HepG2 (cell line): ENCODE data around the gene POLR1D. TPM values are rescaled to one million over a fixed set of nuclear protein-coding genes. Genes with fewer than 3 reads are reported as not detected.

Source experiments
- ATAC-seq: fragments of 200-7000 bp; cut with Tn5 transposase; 3 replicates; pipeline ENCODE4 v1.9.1; 2020; ENCODE audit warnings: mild to moderate bottlenecking, moderate library complexity
- BruUV-seq: library from RNA; stranded (reverse); fragments of 400-500 nt; replicated peaks from 2 replicates; lab custom pipeline; 2021; lab: Mats Ljungman, UMichigan
- CTCF ChIA-PET: fragments of 300-600 bp; formaldehyde crosslinking; extraction: SDS; loops from one replicate; lab custom pipeline; 2021; ENCODE audit warnings: low total read pairs, inconsistent platforms, low intra/inter-chr PET ratio; lab: Yijun Ruan, JAX
- POLR2A ChIA-PET: fragments of 350-600 bp; sonication (Branson Sonifier 250); formaldehyde crosslinking; loops from one replicate; lab custom pipeline; 2020; ENCODE audit warnings: antibody characterized with exemption, inconsistent platforms; lab: Yijun Ruan, JAX
- DNase-seq: peaks from one replicate; pipeline ENCODE4 v3.0.0-alpha.2; 2015; ENCODE audit warnings: low spot score
- FAIRE-seq: peaks from 3 replicates; lab custom pipeline; 2011; peaks lifted over from hg19 to GRCh38; lab: Jason Lieb, UNC
- H2AFZ ChIP-seq: one replicate; pipeline ENCODE4 v1.6.1; 2011; ENCODE audit warnings: low read length, inconsistent platforms
- H3K27ac ChIP-seq: fragments of 300-600 bp; 3 replicates; pipeline ENCODE4 v1.8.0; 2011; ENCODE audit warnings: mixed run types, mild to moderate bottlenecking, mixed read lengths, low read length, inconsistent platforms; ENCODE audit not compliant: insufficient read depth; ENCODE audit errors: extremely low read length
- H3K27me3 ChIP-seq, 2 experiments: fragments of 200-600 bp in 1 of 2; 2 replicates in 1 of 2; 3 replicates in 1 of 2; pipeline versions ENCODE4 v1.6.0 to v1.8.0; 2011; ENCODE audit warnings: low read length in 2 of 2, mild to moderate bottlenecking in 2 of 2, moderate library complexity in 2 of 2, inconsistent platforms in 1 of 2; ENCODE audit not compliant: insufficient read depth in 2 of 2, control insufficient read depth in 1 of 2
- H3K36me3 ChIP-seq, 2 experiments: fragments of 200-600 bp in 1 of 2; replicated peaks in 1 of 2; 2 replicates in 1 of 2; 3 replicates in 1 of 2; pipeline versions ENCODE4 v1.5.1 to v1.8.0; 2011; ENCODE audit warnings: low read length in 2 of 2, inconsistent platforms in 1 of 2; ENCODE audit not compliant: insufficient read depth in 2 of 2, control insufficient read depth in 1 of 2
- H3K4me1 ChIP-seq: 2 replicates; pipeline ENCODE4 v1.5.1; 2012; ENCODE audit warnings: low read length, inconsistent platforms; ENCODE audit not compliant: insufficient read depth
- H3K4me2 ChIP-seq: 2 replicates; pipeline ENCODE4 v1.6.0; 2011; ENCODE audit warnings: low read depth, low read length, inconsistent platforms
- H3K4me3 ChIP-seq, 3 experiments: fragments of 200-600 bp in 1 of 3; sonication (generic), shearing (Covaris generic) in 1 of 3; replicated peaks in 1 of 3; 2 replicates each; pipeline ENCODE4 v1.5.1; 2011 to 2016; ENCODE audit warnings: low read length in 3 of 3, inconsistent platforms in 2 of 3, low read depth in 2 of 3, mild to moderate bottlenecking in 2 of 3, control low read depth in 1 of 3, mixed read lengths in 1 of 3; ENCODE audit not compliant: insufficient read depth in 1 of 3
- H3K79me2 ChIP-seq: one replicate; pipeline ENCODE4 v1.6.1; 2011; ENCODE audit warnings: low read length, inconsistent platforms; ENCODE audit not compliant: insufficient read depth
- H3K9ac ChIP-seq: 2 replicates; pipeline ENCODE4 v1.6.0; 2011; ENCODE audit warnings: mild to moderate bottlenecking, low read depth, low read length, inconsistent platforms; ENCODE audit not compliant: insufficient read depth
- H3K9me3 ChIP-seq: 2 replicates; pipeline ENCODE4 v1.5.1; 2012; ENCODE audit warnings: mild to moderate bottlenecking, low read length
- H4K20me1 ChIP-seq: 2 replicates; pipeline ENCODE4 v1.6.0; 2011; ENCODE audit warnings: inconsistent platforms, mild to moderate bottlenecking, low read length, moderate library complexity; ENCODE audit not compliant: insufficient read depth
- FOXP1 ChIP-seq, 2 experiments: fragments of 450-650 bp in 1 of 2; IDR thresholded peaks; 2 replicates each; pipeline ENCODE4 v1.6.1; 2017 to 2018; ENCODE audit warnings: antibody characterized with exemption in 1 of 2
- MAF1 ChIP-seq: sonication (generic); formaldehyde crosslinking; IDR thresholded peaks from 2 replicates; pipeline ENCODE4 v1.5.0; 2020; ENCODE audit warnings: missing genetic modification reagents, borderline replicate concordance
- MAFG ChIP-seq: sonication (generic); formaldehyde crosslinking; IDR thresholded peaks from 2 replicates; pipeline ENCODE4 v1.5.1; 2020; ENCODE audit warnings: mild to moderate bottlenecking, missing genetic modification reagents
- SAP130 ChIP-seq: IDR thresholded peaks from 2 replicates; pipeline ENCODE4 v1.6.1; 2016; ENCODE audit warnings: low read depth
- ZNF317 ChIP-seq: sonication (generic); formaldehyde crosslinking; IDR thresholded peaks from 2 replicates; pipeline ENCODE4 v1.5.0; 2020; ENCODE audit warnings: mild to moderate bottlenecking, missing genetic modification reagents
- ZNF770 ChIP-seq: sonication (generic); formaldehyde crosslinking; IDR thresholded peaks from 2 replicates; pipeline ENCODE4 v1.5.0; 2020; ENCODE audit warnings: mild to moderate bottlenecking, missing genetic modification reagents
- WGBS: methylation state at CpG from one replicate; pipeline ENCODE4 v1.1.6; 2017; ENCODE audit warnings: low lambda C conversion rate; 5-methylcytosine and 5-hydroxymethylcytosine counted together
- in situ Hi-C: cut with HindIII; loops from 2 replicates; pipeline ENCODE4 v1.10.0; 2017; ENCODE audit warnings: low pct_unique_long_range_greater_than_20kb; ENCODE audit not compliant: extremely low pct_ligation_motif_present
- intact Hi-C: fragments of 100-400 bp; cut with micrococcal nuclease; formaldehyde crosslinking; loops from one replicate; pipeline ENCODE4 v1.10.0; 2022; ENCODE audit not compliant: unreplicated experiment
- polyA plus RNA-seq, 8 experiments: library from polyadenylated mRNA; depleted of rRNA in 3 of 8; stranded (reverse) in 7 of 8; unstranded in 1 of 8; fragments of >200 nt; fragmentation: Illumina TruSeq in 4 of 8; extraction: Trizol in 4 of 8; gene quantifications; 2 replicates each; pipeline versions ENCODE4 v1.2.1 to v1.2.3, GENCODE V29; 2011 to 2016; ENCODE audit warnings: low read depth in 4 of 8, missing spikeins in 1 of 8, mixed read lengths in 1 of 8; ENCODE audit not compliant: insufficient read depth in 1 of 8
- total RNA-seq, 5 experiments: library from RNA; depleted of rRNA; stranded (reverse); fragments of >200 nt; fragmentation: Illumina TruSeq; extraction: Trizol; gene quantifications; 2 replicates each; pipeline ENCODE4 v1.2.3, GENCODE V29; 2016; ENCODE audit warnings: low read depth in 1 of 5
- TF ChIP-seq, protein P1 (sequence below): sonication (generic); formaldehyde crosslinking; IDR thresholded peaks from 2 replicates; pipeline ENCODE4 v1.4.0; 2020; ENCODE audit warnings: missing genetic modification reagents, mild to moderate bottlenecking, borderline replicate concordance

POLR1D gene
- total and polyA plus RNA-seq, 2 of the 13 experiments (the other 11 are each of a cell fraction or from before 2014, with no cell fraction given): 183 to 490 TPM

- ChIA-PET CTCF (no interaction called here), POLR2A (interaction anchor here (0.9 kb wide), 1 partner anchor 47 kb away, joined by 3 read pairs; the partner anchor contains the start of gene LNX2)
- Histone ChIP-seq H3K9ac (no peak overlapping the region), H3K4me1 (peaks cover 19% of the 10 kb centered on the region), H3K4me3 (no peak overlapping the region), H3K27me3 (no peaks in the 10 kb centered on the region), H3K79me2 (peaks cover 5% of the 10 kb centered on the region), H3K27ac (peak overlapping the region; percentile 39), H3K36me3 (peaks cover 4 to 16% of the 10 kb centered on the region in 2 experiments), H4K20me1 (no peaks in the 10 kb centered on the region), H2AFZ (no peak overlapping the region), H3K9me3 (no peaks in the 10 kb centered on the region), H3K4me2 (no peak overlapping the region)
- DNase-seq: peak; percentile 46
- in situ Hi-C loops: no loop called here
- no TSS peak for BruUV-seq
- no peak for FAIRE-seq
- intact Hi-C loops: no loop called here
- peak; percentile 74 for ATAC-seq
- TF ChIP-seq FOXP1 (IDR thresholded peaks at IDR 0.05) (no peak), FOXP1 (CRISPR knock-in tag; IDR thresholded peaks at IDR 0.05) (peak; percentile 55; the same call in 1 of the 2 replicates), MAFG (CRISPR knock-in tag) (no peak), SAP130 (CRISPR knock-in tag) (peak; percentile 40; the same call in 1 of the 2 replicates), MAF1 (CRISPR knock-in tag) (no peak)
- TF ChIP-seq, protein P1, sequence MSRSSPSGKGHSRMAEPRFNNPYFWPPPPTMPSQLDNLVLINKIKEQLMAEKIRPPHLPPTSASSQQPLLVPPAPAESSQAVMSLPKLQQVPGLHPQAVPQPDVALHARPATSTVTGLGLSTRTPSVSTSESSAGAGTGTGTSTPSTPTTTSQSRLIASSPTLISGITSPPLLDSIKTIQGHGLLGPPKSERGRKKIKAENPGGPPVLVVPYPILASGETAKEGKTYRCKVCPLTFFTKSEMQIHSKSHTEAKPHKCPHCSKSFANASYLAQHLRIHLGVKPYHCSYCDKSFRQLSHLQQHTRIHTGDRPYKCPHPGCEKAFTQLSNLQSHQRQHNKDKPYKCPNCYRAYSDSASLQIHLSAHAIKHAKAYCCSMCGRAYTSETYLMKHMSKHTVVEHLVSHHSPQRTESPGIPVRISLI (CRISPR knock-in tag): peak; percentile 51; the same call in 1 of the 2 replicates
- 53% methylated on average over 2 of the region's 2 CpGs for WGBS
Measured at GRCh38 chr13:27573265-27573664, 48.4 kb upstream of the POLR1D start.

- TF ChIP-seq ZNF770 (CRISPR knock-in tag) (no peak), ZNF317 (CRISPR knock-in tag) (peak; percentile 89)
- Histone ChIP-seq H3K27me3 (no peaks in the 10 kb centered on the region), H3K9ac (no peak overlapping the region), H3K27ac (no peak overlapping the region), H3K4me3 (no peak overlapping the region), H3K9me3 (no peaks in the 10 kb centered on the region), H4K20me1 (no peaks in the 10 kb centered on the region), H3K79me2 (peaks cover 5% of the 10 kb centered on the region), H3K4me1 (peaks cover 26% of the 10 kb centered on the region), H2AFZ (no peak overlapping the region), H3K36me3 (peaks cover 4% of the 10 kb centered on the region in 2 experiments; a peak in 4 of 5 replicates), H3K4me2 (no peak overlapping the region)
- no peak for ATAC-seq
- FAIRE-seq: no peak
- 93% methylated on average over 1 of the region's 1 CpG for WGBS
- no TSS peak for BruUV-seq
- CTCF ChIA-PET: no interaction called here
- POLR2A ChIA-PET: no interaction called here
- in situ Hi-C loops (no loop called here), intact Hi-C loops (no loop called here)
- no peak for DNase-seq
Measured at GRCh38 chr13:27574661-27575060, 47.0 kb upstream of the POLR1D start.
